PC-9 (cell line): ENCODE data around the gene DISC1. TPM values are rescaled to one million over a fixed set of nuclear protein-coding genes. Genes with fewer than 3 reads are reported as not detected.

Experiments
- BruUV-seq: library from RNA; stranded (reverse); fragments of 400-500 nt; replicated peaks from 2 replicates; lab custom pipeline; 2021; lab: Mats Ljungman, UMichigan
- CTCF ChIA-PET: fragments of 300-600 bp; sonication (Branson Sonifier 250); formaldehyde crosslinking; loops from one replicate; lab custom pipeline; 2022; ENCODE audit warnings: antibody characterized with exemption; lab: Charles Lee
- POLR2A ChIA-PET: fragments of 300-600 bp; sonication (Branson Sonifier 250); formaldehyde crosslinking; loops from one replicate; lab custom pipeline; 2022; ENCODE audit warnings: antibody characterized with exemption; ENCODE audit not compliant: unreplicated experiment; lab: Charles Lee
- DNase-seq, 2 experiments: peaks; one replicate each; pipeline versions ENCODE4 v3.0.0 to v3.0.0-alpha.2; 2015 to 2022; ENCODE audit warnings: mixed read lengths in 1 of 2
- H2AFZ ChIP-seq: fragments of 200-600 bp; sonication (generic); 2 replicates; pipeline ENCODE4 v1.8.1; 2017; ENCODE audit warnings: antibody characterized with exemption
- H3F3A ChIP-seq: fragments of 200-600 bp; sonication (generic); 2 replicates; pipeline ENCODE4 v1.8.1; 2017; ENCODE audit warnings: antibody characterized with exemption, mild to moderate bottlenecking, low read depth; ENCODE audit not compliant: insufficient read depth
- H3K27ac ChIP-seq: fragments of 200-600 bp; sonication (generic); 2 replicates; pipeline ENCODE4 v1.6.1; 2016; ENCODE audit warnings: mixed run types
- H3K27me3 ChIP-seq: fragments of 200-600 bp; sonication (generic); 2 replicates; pipeline ENCODE4 v1.6.1; 2016; ENCODE audit warnings: low read depth, mixed run types; ENCODE audit not compliant: insufficient read depth
- H3K36me3 ChIP-seq: fragments of 200-600 bp; sonication (generic); 2 replicates; pipeline ENCODE4 v1.6.1; 2016; ENCODE audit warnings: low read depth, mixed run types
- H3K4me1 ChIP-seq: fragments of 200-600 bp; sonication (generic); replicated peaks from 2 replicates; pipeline ENCODE4 v1.6.1; 2016; ENCODE audit warnings: mixed run types; ENCODE audit not compliant: insufficient read depth
- H3K4me2 ChIP-seq: fragments of 200-600 bp; sonication (generic); 2 replicates; pipeline ENCODE4 v1.6.1; 2017; ENCODE audit warnings: mixed run types
- H3K4me3 ChIP-seq: fragments of 200-600 bp; sonication (generic); 2 replicates; pipeline ENCODE4 v1.6.1; 2016; ENCODE audit warnings: mixed run types
- H3K79me2 ChIP-seq: fragments of 200-600 bp; sonication (generic); 2 replicates; pipeline ENCODE4 v1.6.1; 2017; ENCODE audit warnings: low read depth, mixed run types
- H3K9me2 ChIP-seq: fragments of 200-600 bp; sonication (generic); 2 replicates; pipeline ENCODE4 v1.8.1; 2017; ENCODE audit warnings: mild to moderate bottlenecking; ENCODE audit not compliant: insufficient read depth
- H3K9me3 ChIP-seq: fragments of 200-600 bp; sonication (generic); 2 replicates; pipeline ENCODE4 v1.8.1; 2016; ENCODE audit warnings: low read depth; ENCODE audit not compliant: insufficient read depth
- H4K20me1 ChIP-seq: fragments of 200-600 bp; sonication (generic); 2 replicates; pipeline ENCODE4 v1.8.1; 2017; ENCODE audit not compliant: insufficient read depth
- EZH2 ChIP-seq: fragments of 200-600 bp; sonication (generic); IDR thresholded peaks from 2 replicates; pipeline ENCODE4 v1.8.0; 2017; ENCODE audit warnings: antibody characterized with exemption, low read depth
- intact Hi-C: fragments of 100-400 bp; cut with micrococcal nuclease; formaldehyde crosslinking; loops from one replicate; pipeline ENCODE4 v1.10.0; 2022; ENCODE audit not compliant: unreplicated experiment
- total RNA-seq: library from RNA; stranded (reverse); gene quantifications from 2 replicates; pipeline ENCODE4 v1.2.3, GENCODE V29; 2021
- TF ChIP-seq, protein P1 (sequence below): fragments of 200-600 bp; sonication (generic); conservative IDR thresholded peaks from 2 replicates; pipeline ENCODE4 v1.6.1; 2017; ENCODE audit warnings: mixed run types, antibody characterized with exemption, mild to moderate bottlenecking, moderate library complexity

DISC1 gene
- total RNA-seq, 1 experiment from 2014 or later, result 7.4 TPM

DNA sequence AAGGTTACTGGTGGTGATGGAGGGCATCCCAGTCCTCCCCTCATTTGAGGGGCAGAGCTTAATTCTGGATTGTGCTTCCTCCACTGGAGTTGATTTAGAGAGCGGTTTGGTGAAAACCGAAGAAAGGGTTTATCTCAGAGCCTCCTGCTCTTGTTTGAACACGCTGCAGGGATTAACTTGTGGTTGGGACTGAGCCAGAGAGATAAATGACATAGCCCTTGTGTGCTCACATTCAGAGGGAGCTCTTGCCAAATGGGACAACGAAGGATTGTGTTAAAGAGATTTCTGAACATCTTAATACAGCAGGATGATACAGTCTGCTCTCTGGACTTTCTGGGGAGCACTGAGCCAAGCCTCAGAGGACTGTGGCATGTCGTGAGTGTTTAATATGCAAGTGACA lies 308.2 kb downstream of the DISC1 start:
- no peak overlapping the region for H2AFZ ChIP-seq
- H3K9me3 ChIP-seq, result peaks cover 6% of the 10 kb centered on the region; the same call in 1 of the 2 replicates
- no peak for DNase-seq
- CTCF ChIA-PET, result no interaction called here
- H3K79me2 ChIP-seq, result no peaks in the 10 kb centered on the region
- H3K4me3 ChIP-seq, result no peak overlapping the region
- H3K4me2 ChIP-seq, result no peak overlapping the region
- intact Hi-C loops, result no loop called here
- no TSS peak for BruUV-seq
- H3F3A ChIP-seq, result no peaks in the 10 kb centered on the region
- H3K36me3 ChIP-seq, result no peaks in the 10 kb centered on the region
- H3K27me3 ChIP-seq, result no peaks in the 10 kb centered on the region
- no peaks in the 10 kb centered on the region for H3K4me1 ChIP-seq
- H4K20me1 ChIP-seq, result no peaks in the 10 kb centered on the region
- no peaks in the 10 kb centered on the region for H3K9me2 ChIP-seq
- no peak overlapping the region for H3K27ac ChIP-seq
- POLR2A ChIA-PET, result interaction anchor here (0.6 kb wide), 1 partner anchor 399 kb away, joined by 5 read pairs; no protein-coding TSS in a partner anchor
- no peak for TF ChIP-seq EZH2
- TF ChIP-seq, protein P1, sequence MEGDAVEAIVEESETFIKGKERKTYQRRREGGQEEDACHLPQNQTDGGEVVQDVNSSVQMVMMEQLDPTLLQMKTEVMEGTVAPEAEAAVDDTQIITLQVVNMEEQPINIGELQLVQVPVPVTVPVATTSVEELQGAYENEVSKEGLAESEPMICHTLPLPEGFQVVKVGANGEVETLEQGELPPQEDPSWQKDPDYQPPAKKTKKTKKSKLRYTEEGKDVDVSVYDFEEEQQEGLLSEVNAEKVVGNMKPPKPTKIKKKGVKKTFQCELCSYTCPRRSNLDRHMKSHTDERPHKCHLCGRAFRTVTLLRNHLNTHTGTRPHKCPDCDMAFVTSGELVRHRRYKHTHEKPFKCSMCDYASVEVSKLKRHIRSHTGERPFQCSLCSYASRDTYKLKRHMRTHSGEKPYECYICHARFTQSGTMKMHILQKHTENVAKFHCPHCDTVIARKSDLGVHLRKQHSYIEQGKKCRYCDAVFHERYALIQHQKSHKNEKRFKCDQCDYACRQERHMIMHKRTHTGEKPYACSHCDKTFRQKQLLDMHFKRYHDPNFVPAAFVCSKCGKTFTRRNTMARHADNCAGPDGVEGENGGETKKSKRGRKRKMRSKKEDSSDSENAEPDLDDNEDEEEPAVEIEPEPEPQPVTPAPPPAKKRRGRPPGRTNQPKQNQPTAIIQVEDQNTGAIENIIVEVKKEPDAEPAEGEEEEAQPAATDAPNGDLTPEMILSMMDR, result no peak

DNA sequence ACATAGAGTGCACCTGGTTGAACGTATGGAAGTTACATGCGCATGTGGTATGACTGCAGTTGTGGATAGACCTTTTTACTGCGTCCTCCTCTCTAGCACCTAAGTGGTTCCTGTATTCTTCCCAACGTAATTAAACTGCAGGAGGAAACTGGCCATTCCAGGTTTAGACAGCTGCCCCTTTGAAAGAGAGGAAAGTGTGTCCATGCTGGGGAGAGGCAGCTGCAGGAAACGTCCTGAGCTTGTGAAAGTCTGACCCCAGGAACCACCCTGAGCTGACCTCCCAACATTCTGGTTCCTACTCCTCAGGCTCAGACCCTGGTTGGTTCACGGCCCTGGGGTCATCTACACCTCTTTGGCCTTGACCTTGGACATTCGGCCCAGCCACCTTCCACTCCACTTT lies 309.3 kb downstream of the DISC1 start:
- Histone ChIP-seq H2AFZ (no peak overlapping the region), H3K27me3 (no peaks in the 10 kb centered on the region), H3K27ac (no peak overlapping the region), H4K20me1 (no peaks in the 10 kb centered on the region), H3K4me1 (no peaks in the 10 kb centered on the region), H3F3A (no peaks in the 10 kb centered on the region), H3K9me3 (peaks cover 6% of the 10 kb centered on the region; the same call in 1 of the 2 replicates), H3K4me3 (no peak overlapping the region), H3K4me2 (no peak overlapping the region), H3K36me3 (no peaks in the 10 kb centered on the region), H3K9me2 (no peaks in the 10 kb centered on the region), H3K79me2 (no peaks in the 10 kb centered on the region)
- no TSS peak for BruUV-seq
- ChIA-PET CTCF (no interaction called here), POLR2A (no interaction called here)
- TF ChIP-seq, protein P1, result no peak
- no peak for TF ChIP-seq EZH2
- intact Hi-C loops, result no loop called here
- DNase-seq, result no peak

DNA sequence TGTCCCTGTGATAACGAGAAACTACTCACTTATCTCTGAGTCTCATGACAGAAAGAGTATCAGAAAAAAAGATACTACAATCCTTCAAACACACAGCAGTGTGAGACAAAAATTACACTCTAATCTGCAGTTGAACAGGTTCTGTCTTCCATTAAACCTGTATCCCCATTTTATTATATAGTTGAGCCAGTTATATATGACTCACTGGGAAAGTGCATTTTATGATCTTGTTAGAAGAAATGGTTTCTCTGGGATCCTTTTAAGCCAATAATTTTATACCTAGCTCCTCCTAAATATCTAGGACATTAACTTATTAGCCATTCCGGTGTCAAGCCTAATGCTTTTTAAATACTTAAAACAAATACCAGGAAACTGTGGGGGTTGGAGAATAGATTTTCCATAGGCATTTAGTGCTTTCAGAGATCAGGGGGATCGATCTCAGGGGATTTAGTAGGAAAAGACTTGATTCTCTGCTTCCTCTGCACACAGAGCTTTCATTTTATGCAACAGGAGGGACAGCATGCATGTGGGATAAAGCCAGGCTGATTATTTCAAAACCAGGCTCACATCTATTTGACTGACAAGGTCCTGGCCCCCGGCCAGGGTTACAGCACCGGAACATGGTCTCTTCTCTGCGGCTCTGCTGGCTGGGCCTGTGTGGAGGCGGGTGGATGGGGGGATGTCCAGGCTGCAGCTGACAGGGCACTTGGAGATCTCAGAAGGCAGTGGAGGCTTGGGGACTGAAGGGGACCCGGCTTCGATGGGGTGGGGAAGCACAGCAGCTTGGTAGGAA lies 310.6 kb downstream of the DISC1 start:
- Histone ChIP-seq H3K79me2 (no peaks in the 10 kb centered on the region), H3F3A (no peaks in the 10 kb centered on the region), H4K20me1 (no peaks in the 10 kb centered on the region), H3K4me2 (no peak overlapping the region), H3K27me3 (no peaks in the 10 kb centered on the region), H3K9me3 (peaks cover 3% of the 10 kb centered on the region; the same call in 1 of the 2 replicates), H3K4me1 (no peaks in the 10 kb centered on the region), H3K36me3 (no peaks in the 10 kb centered on the region), H3K27ac (no peak overlapping the region), H3K4me3 (no peak overlapping the region), H2AFZ (no peak overlapping the region), H3K9me2 (no peaks in the 10 kb centered on the region)
- POLR2A ChIA-PET, result no interaction called here
- TF ChIP-seq EZH2, result no peak
- TF ChIP-seq, protein P1, result no peak
- no TSS peak for BruUV-seq
- intact Hi-C loops, result no loop called here
- CTCF ChIA-PET, result no interaction called here
- no peak for DNase-seq
